ENCODE results near the gene MED27.
A peak's percentile ranks its signal among the peaks of the same experiment; 100 is the strongest.
"Not testable (repeated sequence)": the region's sequence is repeated elsewhere in the genome, so short reads cannot be mapped to it uniquely, and the experiment has no call there.

Gene MED27

GRCh38 chr9:132074736-132075135 is 4.9 kb downstream of the MED27 start:
- DNase-seq = no peak

- DNase-seq = no peak
These were observed 7.7 kb downstream of the MED27 start for GRCh38 chr9:132071847-132072507.

- DNase-seq = no peak
These were observed 10.4 kb downstream of the MED27 start for GRCh38 chr9:132069046-132069898.

GRCh38 chr9:132068605-132069004 is 11.1 kb downstream of the MED27 start:
- DNase-seq = no peak

GRCh38 chr9:132066511-132066910 is 13.2 kb downstream of the MED27 start:
- no peak for DNase-seq

GRCh38 chr9:132066057-132066456 is 13.6 kb downstream of the MED27 start:
- no peak for DNase-seq

GRCh38 chr9:132063281-132063680 is 16.4 kb downstream of the MED27 start:
- DNase-seq = no peak

GRCh38 chr9:132062806-132063205 is 16.9 kb downstream of the MED27 start:
- no peak for DNase-seq

- no peak for DNase-seq
These were observed 18.1 kb downstream of the MED27 start for GRCh38 chr9:132061526-132061925.

GRCh38 chr9:132059361-132059760 is 20.3 kb downstream of the MED27 start:
- DNase-seq = no peak

GRCh38 chr9:132058226-132058625 is 21.4 kb downstream of the MED27 start:
- not testable (repeated sequence) for DNase-seq

- DNase-seq = no peak
These were observed 22.7 kb downstream of the MED27 start for GRCh38 chr9:132056717-132057560.

GRCh38 chr9:132055756-132056155 is 23.9 kb downstream of the MED27 start:
- no peak for DNase-seq

- no peak for DNase-seq
These were observed 25.6 kb downstream of the MED27 start for GRCh38 chr9:132054024-132054423.

- no peak for DNase-seq
These were observed 29.8 kb downstream of the MED27 start for GRCh38 chr9:132049900-132050299.

- DNase-seq = no peak
These were observed 30.3 kb downstream of the MED27 start for GRCh38 chr9:132049323-132049882.

- no peak for DNase-seq
These were observed 31.5 kb downstream of the MED27 start for GRCh38 chr9:132048201-132048600.

GRCh38 chr9:132046456-132046855 is 33.2 kb downstream of the MED27 start:
- DNase-seq = no peak

- no peak for DNase-seq
These were observed 35.3 kb downstream of the MED27 start for GRCh38 chr9:132044176-132044875.

- no peak for DNase-seq
These were observed 36.0 kb downstream of the MED27 start for GRCh38 chr9:132043708-132044107.

- no peak for DNase-seq
These were observed 37.3 kb downstream of the MED27 start for GRCh38 chr9:132042324-132042723.

GRCh38 chr9:132041798-132042197 is 37.9 kb downstream of the MED27 start:
- peak; percentile 59 for DNase-seq

Data from NCI-H1694 treated with DMSO at 0.1 percent for 48 hours (cell line).